ENCODE measurements around the gene UPK1A. TPM values are rescaled to one million over a fixed set of nuclear protein-coding genes. Genes with fewer than 3 reads are reported as not detected.

The UPK1A gene
- total and polyA plus RNA-seq, 10 of the 15 experiments (the other 5 are each of a cell fraction or from before 2014, with no cell fraction given) = 0.15 to 1.9 (median 0.26) TPM; not detected in 7

- WGBS (ENCODE audit: insufficient coverage, insufficient replicate concordance, low lambda C conversion rate, missing lambda C conversion rate) = 67% methylated on average over 8 of the region's 11 CpGs
- Histone ChIP-seq H3K27ac (ENCODE audit: control insufficient read depth, insufficient read depth) (no peak overlapping the region), H3K4me2 (ENCODE audit: control insufficient read depth, insufficient read depth) (no peak overlapping the region), H3K79me2 (ENCODE audit: control insufficient read depth, insufficient read depth, low read length) (no peaks in the 10 kb centered on the region), H3K4me3 (no peak overlapping the region), H3K4me1 (ENCODE audit: control insufficient read depth, insufficient read depth, low read length) (peaks cover 13% of the 10 kb centered on the region), H4K20me1 (ENCODE audit: control insufficient read depth, insufficient read depth) (no peaks in the 10 kb centered on the region), H3K9ac (ENCODE audit: control insufficient read depth, insufficient read depth, low read length) (no peak overlapping the region), H3K9me3 (replicated peaks; ENCODE audit: control insufficient read depth, insufficient read depth, low read length) (no peaks in the 10 kb centered on the region; the same call in 2 of the 3 replicates), H3K27me3 (replicated peaks in 1 of 2; ENCODE audit: control insufficient read depth in 2 of 2, insufficient read depth in 2 of 2, low read length in 1 of 2) (no peaks in the 10 kb centered on the region), H2AFZ (ENCODE audit: control insufficient read depth, low read depth, low read length) (no peak overlapping the region), H3K36me3 (ENCODE audit: control insufficient read depth in 2 of 2, insufficient read depth in 2 of 2, low read length in 1 of 2) (no peaks in the 10 kb centered on the region)
- SMC1A ChIA-PET (ENCODE audit: uncharacterized antibody, unreplicated experiment) = interaction anchor here (0.7 to 12.3 kb wide), 9 partner anchors 22 to 339 kb away, joined by 3 to 375 read pairs (median 4); partner anchors contain the start of gene LIN37
- intact Hi-C loops (cut with micrococcal nuclease; ENCODE audit: unreplicated experiment) = loop anchor here (2.0 to 5.0 kb wide), 2 partner anchors 49 to 190 kb away; no protein-coding TSS in a partner anchor
- BruUV-seq (replicated peaks) = no TSS peak
- in situ Hi-C loops (cut with MboI) = no loop called here
- RAD21 ChIA-PET (ENCODE audit: unreplicated experiment) = interaction anchor here (0.6 to 2.2 kb wide), 8 partner anchors 9 to 378 kb away, joined by 3 to 13 read pairs (median 4); partner anchors contain the start of gene LIN37
- POLR2A ChIA-PET = interaction anchor here (0.6 to 2.0 kb wide), 6 partner anchors 10 to 304 kb away, joined by 3 to 5 read pairs (median 4); partner anchors contain the start of gene IGFLR1
- ATAC-seq = no peak
- no peak for DNase-seq (ENCODE audit: low read depth, low spot score)
- FAIRE-seq = no peak
- CTCF ChIA-PET = interaction anchor here (0.7 to 7.8 kb wide), 9 partner anchors 10 to 190 kb away, joined by 3 to 271 read pairs (median 6); partner anchors contain the start of gene LIN37
- no peak for TF ChIP-seq IKZF1 (conservative IDR thresholded peaks at IDR 0.05)
- TF ChIP-seq JUND (IDR thresholded peaks at IDR 0.05; ENCODE audit: low read depth, low read length) = no peak
- TF ChIP-seq TCF7 (IDR thresholded peaks at IDR 0.05; ENCODE audit: borderline replicate concordance) = no peak
- TF ChIP-seq PAX5 (IDR thresholded peaks at IDR 0.05; ENCODE audit: borderline replicate concordance, low read depth, low read length) = no peak
- TF ChIP-seq RBBP5 (conservative IDR thresholded peaks at IDR 0.05) = no peak
- no peak for TF ChIP-seq ZNF687 (IDR thresholded peaks at IDR 0.05)
- no peak for TF ChIP-seq LARP7 (IDR thresholded peaks at IDR 0.05)
- no peak for TF ChIP-seq E4F1 (IDR thresholded peaks at IDR 0.05; ENCODE audit: borderline replicate concordance, partially characterized antibody)
- no peak for TF ChIP-seq CBX5 (IDR thresholded peaks at IDR 0.05; ENCODE audit: low read depth)
- TF ChIP-seq ZSCAN29 (IDR thresholded peaks at IDR 0.05) = no peak
- TF ChIP-seq RAD51 (IDR thresholded peaks at IDR 0.05) = no peak
Measured at GRCh38 chr19:35692010-35692409, 25.7 kb downstream of the UPK1A start.
